Measurements from ENCODE around the gene FAM151A.

Gene FAM151A

GRCh38 chr1:54575605-54576290, 47.6 kb downstream of the FAM151A start:
- no peak for DNase-seq

GRCh38 chr1:54575161-54575560, 48.2 kb downstream of the FAM151A start:
- DNase-seq: no peak

GRCh38 chr1:54574158-54574778, 49.1 kb downstream of the FAM151A start:
- DNase-seq: no peak

DNA sequence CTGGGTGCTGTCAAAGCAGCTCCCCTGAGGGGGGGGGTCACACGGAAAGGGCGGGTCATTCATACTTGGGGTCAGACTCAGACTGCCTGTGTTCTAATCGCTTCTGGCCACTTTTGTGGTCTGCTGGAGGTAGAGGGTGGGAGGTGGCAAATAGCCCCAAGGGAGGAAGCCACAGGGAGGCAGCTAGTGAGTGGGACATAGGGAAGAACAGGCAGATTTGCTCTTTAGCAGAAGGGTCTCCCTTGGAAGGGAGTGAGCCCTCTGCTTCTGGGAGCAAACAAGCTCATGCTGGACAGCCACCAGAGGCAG, 50.8 kb downstream of the FAM151A start:
- no peak for DNase-seq

DNA sequence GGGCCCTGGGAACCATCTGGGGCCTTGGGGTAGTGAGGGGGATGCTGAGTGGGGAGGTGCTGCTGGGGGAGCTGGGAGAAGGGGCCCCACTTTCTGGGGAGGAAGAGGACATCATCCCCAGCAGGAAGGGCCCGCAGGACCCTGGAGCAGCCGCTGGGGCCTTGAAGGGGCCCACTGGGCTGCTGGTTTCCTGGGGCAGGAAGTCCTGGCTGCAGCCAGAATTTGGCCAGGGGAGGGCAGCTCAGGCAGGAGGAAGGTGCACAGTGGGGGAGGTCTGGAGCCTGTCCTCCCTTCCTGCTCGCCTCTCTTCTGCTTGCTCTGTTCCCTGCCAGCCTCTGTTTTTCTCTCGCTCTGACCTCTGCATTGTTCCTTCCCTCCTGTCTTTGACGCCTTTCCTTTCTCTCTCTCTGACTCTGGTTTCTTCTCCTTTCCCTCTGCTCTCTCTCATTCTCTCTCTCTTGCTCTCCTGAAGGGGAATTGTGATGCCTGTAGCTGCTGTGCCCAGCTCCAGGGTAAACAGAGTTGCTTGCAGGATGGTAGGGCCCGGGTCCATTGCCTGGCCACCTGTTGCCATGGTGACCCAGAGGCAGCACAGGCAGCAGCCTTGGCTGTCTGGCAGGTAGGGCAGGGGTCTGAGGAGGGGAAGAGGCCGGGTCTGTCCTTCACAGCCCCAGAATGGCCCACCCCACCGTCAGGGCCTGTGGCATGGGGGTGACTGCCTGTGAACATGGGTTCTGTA, 51.4 kb downstream of the FAM151A start:
- no peak for DNase-seq

DNA sequence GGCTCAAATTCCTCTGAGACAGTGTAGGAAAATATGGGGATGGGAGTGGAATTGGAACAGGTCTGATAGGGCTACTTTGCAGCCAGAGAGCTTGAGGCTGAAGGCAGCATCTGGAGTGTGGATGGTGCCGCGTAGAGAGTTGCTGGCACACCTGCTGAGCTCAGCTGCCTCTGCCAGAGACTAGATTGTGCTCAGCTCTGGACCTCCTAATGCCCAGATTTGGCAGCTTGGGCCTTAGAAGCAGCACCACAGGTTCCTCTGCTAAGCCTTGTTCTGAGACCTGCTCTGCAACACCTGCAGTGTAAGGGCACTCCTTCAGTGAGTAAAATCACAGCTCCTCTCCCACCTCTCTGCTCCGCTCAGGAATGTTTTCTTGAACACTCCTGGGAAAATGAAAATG, 52.0 kb downstream of the FAM151A start:
- DNase-seq: no peak

DNA sequence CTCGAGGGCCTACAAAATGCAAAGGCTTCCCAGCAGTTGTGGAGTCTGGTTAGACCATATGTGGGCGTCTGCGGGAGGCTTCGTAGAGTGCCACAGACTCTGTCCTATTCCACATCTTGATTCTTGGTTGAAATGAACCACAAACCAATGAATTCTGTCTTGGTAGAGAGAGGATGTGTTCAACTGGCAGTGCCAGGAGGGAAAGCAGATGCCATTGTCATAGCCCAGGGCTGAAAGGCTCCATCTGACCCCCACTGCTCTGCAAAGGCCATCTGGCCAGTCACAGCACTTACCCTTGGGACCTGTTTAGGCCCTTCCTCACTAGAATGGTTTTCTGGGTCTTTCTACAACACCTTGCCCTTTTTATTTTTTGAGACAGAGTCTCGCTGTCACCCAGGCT, 53.2 kb downstream of the FAM151A start:
- DNase-seq: no peak

- DNase-seq: no peak
Measured at GRCh38 chr1:54569339-54569738, 54.0 kb downstream of the FAM151A start.

DNA sequence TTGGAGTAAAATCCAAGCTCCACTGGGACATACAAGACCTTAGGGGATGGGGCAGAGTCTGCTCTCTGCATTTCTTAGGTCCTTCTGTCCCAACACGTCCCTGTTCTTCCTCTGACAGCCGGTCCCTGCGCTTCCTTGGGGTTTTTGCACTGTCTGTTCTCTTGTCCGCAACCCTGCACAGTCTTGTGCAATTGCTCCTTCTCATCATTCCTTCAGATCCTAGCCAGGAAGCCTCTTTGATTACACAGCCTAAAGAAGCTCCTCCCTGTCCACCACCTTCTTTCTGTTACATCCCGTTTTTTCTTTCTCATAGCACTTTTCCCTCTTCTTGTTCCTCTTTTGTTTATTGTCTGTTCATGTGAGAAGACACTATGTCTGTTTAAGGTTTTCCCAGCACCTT, 55.4 kb downstream of the FAM151A start:
- DNase-seq: no peak

DNA sequence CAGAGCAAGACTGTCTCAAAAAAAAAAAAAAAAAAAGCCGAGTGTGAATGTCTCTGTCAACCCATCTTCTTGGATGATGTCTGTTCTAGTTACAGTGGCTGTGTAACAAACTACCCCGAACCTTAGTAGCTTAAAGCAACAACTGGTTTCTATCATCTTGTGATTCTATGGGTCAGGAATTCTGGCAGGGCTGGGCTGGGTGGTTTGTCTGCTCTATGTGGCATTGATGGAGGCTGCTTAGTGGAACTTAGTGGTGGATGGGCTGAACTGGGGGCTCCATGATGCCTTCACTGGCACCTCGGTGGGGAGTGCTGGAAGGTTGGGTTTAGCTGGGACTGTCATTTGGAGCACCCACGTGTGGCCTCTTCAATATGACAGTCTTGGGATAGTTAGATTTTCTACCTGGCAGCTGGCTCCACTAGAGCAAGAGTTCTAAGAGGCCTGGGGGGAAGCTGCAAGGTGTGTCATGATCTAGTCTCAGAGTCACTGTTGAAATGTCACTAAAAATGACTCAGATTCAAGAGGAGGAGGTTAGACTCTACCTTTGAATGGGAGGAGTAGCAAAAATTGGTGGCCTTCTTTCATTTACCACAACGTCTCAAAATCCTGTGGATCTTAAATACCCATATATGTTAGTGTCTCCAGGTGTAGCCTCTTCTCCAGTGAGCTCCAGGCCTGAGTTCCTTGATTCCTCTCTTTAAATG, 56.7 kb downstream of the FAM151A start:
- no peak for DNase-seq

- DNase-seq: no peak
Measured at GRCh38 chr1:54565113-54565501, 58.2 kb downstream of the FAM151A start.

DNA sequence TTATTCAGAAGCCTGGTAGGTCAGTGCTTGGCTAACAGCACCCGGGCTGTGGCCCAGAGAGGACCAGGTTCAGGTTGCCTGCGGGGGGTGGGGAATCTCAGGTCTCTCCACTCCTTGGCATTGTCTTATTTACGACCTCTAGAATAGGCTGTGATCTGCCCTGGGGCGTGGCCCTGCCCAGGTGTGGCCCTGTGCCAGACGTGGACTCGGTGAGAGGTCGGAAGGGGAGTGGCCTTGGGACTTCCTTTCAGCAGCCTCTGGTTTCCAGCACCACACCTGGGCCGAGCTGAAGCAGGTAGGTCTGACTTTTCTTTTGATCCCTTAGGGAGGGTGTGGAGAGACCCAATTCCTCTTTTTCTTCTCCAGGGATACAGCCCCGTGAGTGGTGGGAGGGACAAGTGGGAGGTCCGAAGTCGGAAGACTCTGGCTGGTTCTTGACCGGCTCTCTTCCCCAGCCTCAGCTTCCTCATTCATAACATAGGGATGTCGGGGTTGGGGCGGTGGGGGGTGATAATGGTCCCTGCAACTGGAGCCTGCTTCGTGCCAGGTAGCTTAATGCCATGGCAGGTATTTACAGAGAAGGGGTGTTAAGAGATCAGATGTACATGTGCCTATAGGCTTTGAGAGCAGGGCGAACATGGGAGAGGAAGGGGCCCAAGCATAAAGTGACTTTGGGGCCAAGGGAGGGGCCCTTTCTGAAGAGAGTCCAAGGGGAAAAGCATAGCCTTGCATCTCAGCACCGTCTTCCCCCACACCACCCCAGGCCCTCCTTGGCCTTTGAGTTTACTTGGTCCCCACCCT, 58.8 kb downstream of the FAM151A start:
- DNase-seq: no peak

- no peak for DNase-seq
Measured at GRCh38 chr1:54559771-54560231, 63.5 kb downstream of the FAM151A start.

All from activated CD8-positive, alpha-beta memory T cell treated with anti-CD3 and anti-CD28 coated beads, Interleukin-2, amount 50 U/mL, for 48 hours (primary cell).